HepG2 (cell line): ENCODE data around the gene LSS. TPM values are rescaled to one million over a fixed set of nuclear protein-coding genes. Genes with fewer than 3 reads are reported as not detected.

ENCODE experiments used
- CENPX ChIP-seq: sonication (generic); formaldehyde crosslinking; IDR thresholded peaks from 2 replicates; pipeline ENCODE4 v1.9.0; 2021; ENCODE audit warnings: mild to moderate bottlenecking, missing genetic modification reagents, moderate library complexity
- KLF13 ChIP-seq: sonication (generic); formaldehyde crosslinking; IDR thresholded peaks from 2 replicates; pipeline ENCODE4 v1.4.0; 2020; ENCODE audit warnings: mild to moderate bottlenecking, missing genetic modification reagents
- PLRG1 ChIP-seq: fragments of 450-650 bp; conservative IDR thresholded peaks from 2 replicates; pipeline ENCODE4 v1.6.1; 2016
- REST ChIP-seq, 2 experiments: IDR thresholded peaks; 2 replicates each; pipeline ENCODE4 v1.6.1; 2011 to 2012; ENCODE audit warnings: low read length in 2 of 2, borderline replicate concordance in 1 of 2, low read depth in 1 of 2, mild to moderate bottlenecking in 1 of 2, moderate library complexity in 1 of 2
- RFXANK ChIP-seq: IDR thresholded peaks from 2 replicates; pipeline ENCODE4 v1.6.1; 2016
- SRSF4 ChIP-seq: fragments of 200-400 bp; formaldehyde crosslinking; IDR thresholded peaks from one replicate; pipeline ENCODE4 v1.6.1; 2018; ENCODE audit warnings: mild to moderate bottlenecking, low read depth, low read length, moderate library complexity; ENCODE audit not compliant: poor library complexity, severe bottlenecking
- TRAFD1 ChIP-seq: sonication (generic); formaldehyde crosslinking; IDR thresholded peaks from 2 replicates; pipeline ENCODE4 v1.5.1; 2020; ENCODE audit warnings: missing genetic modification reagents, mild to moderate bottlenecking, borderline replicate concordance
- ZBTB33 ChIP-seq: sonication (generic); formaldehyde crosslinking; IDR thresholded peaks from 2 replicates; pipeline ENCODE4 v1.4.0; 2020; ENCODE audit warnings: missing genetic modification reagents
- ZBTB38 ChIP-seq: sonication (generic); formaldehyde crosslinking; IDR thresholded peaks from 2 replicates; pipeline ENCODE4 v1.5.1; 2020; ENCODE audit warnings: mild to moderate bottlenecking, missing genetic modification reagents
- ZFP41 ChIP-seq: sonication (generic); formaldehyde crosslinking; IDR thresholded peaks from 2 replicates; pipeline ENCODE4 v1.4.0; 2020; ENCODE audit warnings: mild to moderate bottlenecking, missing genetic modification reagents, borderline replicate concordance
- ZMYM3 ChIP-seq: sonication (generic); formaldehyde crosslinking; IDR thresholded peaks from 2 replicates; pipeline ENCODE4 v1.5.1; 2020; ENCODE audit warnings: mild to moderate bottlenecking, missing genetic modification reagents
- ZNF34 ChIP-seq: sonication (generic); formaldehyde crosslinking; IDR thresholded peaks from 2 replicates; pipeline ENCODE4 v1.4.0; 2020; ENCODE audit warnings: mild to moderate bottlenecking, missing genetic modification reagents, borderline replicate concordance
- ZNF460 ChIP-seq: sonication (generic); formaldehyde crosslinking; IDR thresholded peaks from 2 replicates; pipeline ENCODE4 v1.5.1; 2020; ENCODE audit warnings: missing genetic modification reagents, mild to moderate bottlenecking, borderline replicate concordance
- ZNF552 ChIP-seq: sonication (generic); formaldehyde crosslinking; IDR thresholded peaks from 2 replicates; pipeline ENCODE4 v1.9.0; 2022; ENCODE audit warnings: missing genetic modification reagents, mild to moderate bottlenecking, borderline replicate concordance
- ZNF644 ChIP-seq: IDR thresholded peaks from 2 replicates; pipeline ENCODE4 v1.6.1; 2016; ENCODE audit warnings: low read depth
- ZNF747 ChIP-seq: sonication (generic); formaldehyde crosslinking; IDR thresholded peaks from 2 replicates; pipeline ENCODE4 v1.8.1; 2023; ENCODE audit warnings: missing genetic modification reagents, mild to moderate bottlenecking, borderline replicate concordance
- polyA plus RNA-seq, 8 experiments: library from polyadenylated mRNA; depleted of rRNA in 3 of 8; stranded (reverse) in 7 of 8; unstranded in 1 of 8; fragments of >200 nt; fragmentation: Illumina TruSeq in 4 of 8; extraction: Trizol in 4 of 8; gene quantifications; 2 replicates each; pipeline versions ENCODE4 v1.2.1 to v1.2.3, GENCODE V29; 2011 to 2016; ENCODE audit warnings: low read depth in 4 of 8, missing spikeins in 1 of 8, mixed read lengths in 1 of 8; ENCODE audit not compliant: insufficient read depth in 1 of 8
- total RNA-seq, 5 experiments: library from RNA; depleted of rRNA; stranded (reverse); fragments of >200 nt; fragmentation: Illumina TruSeq; extraction: Trizol; gene quantifications; 2 replicates each; pipeline ENCODE4 v1.2.3, GENCODE V29; 2016; ENCODE audit warnings: low read depth in 1 of 5

The LSS gene
- total and polyA plus RNA-seq, 2 of the 13 experiments (the other 11 are each of a cell fraction or from before 2014, with no cell fraction given): 72.6 to 113 TPM

GRCh38 chr21:46149205-46149901 lies 79.2 kb downstream of the LSS start (continued):
- no peak for TF ChIP-seq REST (IDR thresholded peaks at IDR 0.05; ENCODE audit: borderline replicate concordance in 1 of 2, low read depth in 1 of 2, low read length in 2 of 2)
- TF ChIP-seq ZNF460 (CRISPR knock-in tag): no peak
- no peak for TF ChIP-seq RFXANK (CRISPR knock-in tag)
- no peak for TF ChIP-seq SRSF4
- no peak for TF ChIP-seq ZNF34 (CRISPR knock-in tag)
- TF ChIP-seq ZNF747 (CRISPR knock-in tag): no peak
- TF ChIP-seq KLF13 (CRISPR knock-in tag): no peak
- TF ChIP-seq TRAFD1: no peak
- peak; percentile 99 for TF ChIP-seq ZBTB33 (CRISPR knock-in tag)
- peak; percentile 90 for TF ChIP-seq ZBTB38 (CRISPR knock-in tag)
- TF ChIP-seq ZFP41: no peak
- no peak for TF ChIP-seq ZNF644 (CRISPR knock-in tag)
- TF ChIP-seq PLRG1: no peak
- no peak for TF ChIP-seq CENPX (CRISPR knock-in tag)
- no peak for TF ChIP-seq ZNF552 (CRISPR knock-in tag)
- no peak for TF ChIP-seq ZMYM3 (CRISPR knock-in tag)
